CD14-positive monocyte (primary cell): Measurements from ENCODE around the gene CFAP97. TPM values are rescaled to one million over a fixed set of nuclear protein-coding genes. Genes with fewer than 3 reads are reported as not detected.

Experiments used
- DNase-seq, 3 donors: peaks; one replicate each; pipeline ENCODE4 v3.0.0-alpha.2; 2011 to 2022
- H2AFZ ChIP-seq: 2 replicates; pipeline ENCODE4 v1.6.0; 2012; ENCODE audit warnings: mild to moderate bottlenecking, low read depth, low read length, inconsistent platforms; ENCODE audit not compliant: insufficient read depth, poor library complexity, severe bottlenecking
- H3K27ac ChIP-seq, 2 donors: 1 replicate in 1 of 2; 2 replicates in 1 of 2; pipeline ENCODE4 v1.5.1; 2012 to 2013; ENCODE audit warnings: low read length in 2 of 2, control low read depth in 1 of 2, inconsistent platforms in 1 of 2, low read depth in 1 of 2, mild to moderate bottlenecking in 1 of 2
- H3K27me3 ChIP-seq, 2 donors: one replicate each; pipeline versions ENCODE4 v1.6.0 to v1.6.1; 2011 to 2013; ENCODE audit warnings: low read length in 2 of 2; ENCODE audit not compliant: control insufficient read depth in 2 of 2, insufficient read depth in 2 of 2
- H3K36me3 ChIP-seq, 2 donors: replicated peaks in 1 of 2; 1 replicate in 1 of 2; 2 replicates in 1 of 2; pipeline versions ENCODE4 v1.5.1 to v1.6.1; 2012 to 2013; ENCODE audit warnings: low read length in 2 of 2, control low read depth in 1 of 2, inconsistent platforms in 1 of 2, mild to moderate bottlenecking in 1 of 2; ENCODE audit not compliant: insufficient read depth in 2 of 2, control insufficient read depth in 1 of 2
- H3K4me1 ChIP-seq, 2 donors: 1 replicate in 1 of 2; 2 replicates in 1 of 2; pipeline versions ENCODE4 v1.5.1 to v1.6.1; 2012 to 2013; ENCODE audit warnings: low read length in 2 of 2, control low read depth in 1 of 2, inconsistent platforms in 1 of 2, mild to moderate bottlenecking in 1 of 2, moderate library complexity in 1 of 2; ENCODE audit not compliant: insufficient read depth in 2 of 2, control insufficient read depth in 1 of 2
- H3K4me2 ChIP-seq: replicated peaks from 2 replicates; pipeline ENCODE3; 2012; ENCODE audit warnings: low read length, moderate library complexity, mild to moderate bottlenecking; ENCODE audit not compliant: poor library complexity, severe bottlenecking; ENCODE audit errors: extremely low read depth
- H3K4me3 ChIP-seq, 3 experiments: fragments of 200-600 bp in 1 of 3; sonication (generic) in 1 of 3; replicated peaks in 1 of 3; 1 replicate in 2 of 3; 2 replicates in 1 of 3; pipeline ENCODE4 v1.5.1; 2011 to 2013; ENCODE audit warnings: low read length in 3 of 3, mild to moderate bottlenecking in 3 of 3, control low read depth in 2 of 3, low read depth in 2 of 3, inconsistent platforms in 1 of 3, moderate library complexity in 1 of 3
- H3K79me2 ChIP-seq: 2 replicates; pipeline ENCODE4 v1.6.0; 2012; ENCODE audit warnings: mild to moderate bottlenecking, control low read depth, inconsistent platforms, low read length, moderate library complexity; ENCODE audit not compliant: insufficient read depth
- H3K9ac ChIP-seq: 2 replicates; pipeline ENCODE4 v1.6.0; 2017; ENCODE audit warnings: low read length, mild to moderate bottlenecking; ENCODE audit not compliant: insufficient read depth, poor library complexity, severe bottlenecking
- H3K9me3 ChIP-seq, 2 donors: replicated peaks in 1 of 2; 1 replicate in 1 of 2; 2 replicates in 1 of 2; pipeline versions ENCODE4 v1.5.1 to v1.6.1; 2012 to 2013; ENCODE audit warnings: low read length in 2 of 2, control low read depth in 1 of 2; ENCODE audit not compliant: control insufficient read depth in 1 of 2, insufficient read depth in 1 of 2
- H4K20me1 ChIP-seq: 2 replicates; pipeline ENCODE4 v1.6.0; 2012; ENCODE audit warnings: mild to moderate bottlenecking, low read length, control low read depth, moderate library complexity; ENCODE audit not compliant: insufficient read depth
- H3K27ac Mint-ChIP-seq, 7 donors: one replicate each; pipeline ENCODE4 v1.8.0; 2020; ENCODE audit warnings: mild to moderate bottlenecking in 7 of 7, mixed read lengths in 7 of 7, moderate library complexity in 6 of 7, inconsistent platforms in 2 of 7
- H3K27me3 Mint-ChIP-seq, 3 donors: one replicate each; pipeline ENCODE4 v1.8.0; 2021 to 2022; ENCODE audit warnings: low read depth in 3 of 3, mild to moderate bottlenecking in 3 of 3, mixed read lengths in 3 of 3, moderate library complexity in 3 of 3, inconsistent platforms in 1 of 3
- H3K36me3 Mint-ChIP-seq, 2 donors: one replicate each; pipeline ENCODE4 v1.8.0; 2020; ENCODE audit warnings: mixed read lengths in 2 of 2, inconsistent platforms in 1 of 2, mild to moderate bottlenecking in 1 of 2
- H3K4me1 Mint-ChIP-seq: one replicate; pipeline ENCODE4 v1.8.0; 2020; ENCODE audit warnings: mild to moderate bottlenecking, mixed read lengths
- H3K4me3 Mint-ChIP-seq, 2 donors: one replicate each; pipeline ENCODE4 v1.8.0; 2020; ENCODE audit warnings: mild to moderate bottlenecking in 2 of 2, mixed read lengths in 2 of 2, moderate library complexity in 1 of 2
- H3K9me3 Mint-ChIP-seq, 7 donors: one replicate each; pipeline ENCODE4 v1.8.0; 2020 to 2022; ENCODE audit warnings: mixed read lengths in 7 of 7, mild to moderate bottlenecking in 6 of 7, moderate library complexity in 6 of 7, inconsistent platforms in 2 of 7
- CTCF ChIP-seq: fragments of 200-600 bp; IDR thresholded peaks from one replicate; pipeline ENCODE4 v1.8.0; 2022; ENCODE audit warnings: antibody characterized with exemption, mild to moderate bottlenecking
- WGBS: methylation state at CpG from one replicate; pipeline ENCODE4 v1.1.5; 2013; ENCODE audit warnings: missing lambda C conversion rate; ENCODE audit not compliant: insufficient coverage; 5-methylcytosine and 5-hydroxymethylcytosine counted together
- intact Hi-C, 2 donors: fragments of 100-400 bp; cut with micrococcal nuclease; formaldehyde crosslinking; loops; one replicate each; pipeline versions ENCODE4 v1.15.0 to v1.15.1; 2023
- polyA plus RNA-seq, 3 donors: library from polyadenylated mRNA; depleted of rRNA in 1 of 3; unstranded in 2 of 3; stranded (reverse) in 1 of 3; fragments of 300-500 nt in 2 of 3; fragments of >200 nt in 1 of 3; fragmentation: Illumina TruSeq in 2 of 3; gene quantifications; 1 replicate in 2 of 3; 2 replicates in 1 of 3; pipeline ENCODE4 v1.2.3, GENCODE V29; 2012 to 2021

CFAP97 gene
- polyA plus RNA-seq, 3 donors: 2.7 to 16.8 (median 12.3) TPM

- Histone ChIP-seq H3K27me3 (peaks cover 0 to 2% of the 10 kb centered on the region in 2 donors), H3K9ac (no peak overlapping the region), H3K36me3 (no peaks in the 10 kb centered on the region), H3K27ac (no peak overlapping the region), H3K4me1 (no peaks in the 10 kb centered on the region), H2AFZ (no peak overlapping the region), H3K79me2 (no peaks in the 10 kb centered on the region), H3K4me3 (no peak overlapping the region), H3K9me3 (no peaks in the 10 kb centered on the region), H4K20me1 (no peaks in the 10 kb centered on the region), H3K4me2 (no peak overlapping the region)
- intact Hi-C loops: no loop called here
- no CpG with 5 or more reads among the region's 2 CpGs for WGBS
- Mint-ChIP-seq H3K9me3 (no peaks in the 10 kb centered on the region), H3K27me3 (peaks cover 15 to 20% (median 19%) of the 10 kb centered on the region in 3 donors), H3K36me3 (no peaks in the 10 kb centered on the region), H3K27ac (no peak overlapping the region), H3K4me1 (no peaks in the 10 kb centered on the region), H3K4me3 (no peak overlapping the region)
- no peak for DNase-seq
- TF ChIP-seq CTCF: no peak
Observed at GRCh38 chr4:185112104-185112503, 91.7 kb downstream of the CFAP97 start.

GRCh38 chr4:185110375-185110823 lies 93.4 kb downstream of the CFAP97 start:
- peaks cover 0 to 2% of the 10 kb centered on the region in 2 donors for H3K27me3 ChIP-seq
- H3K27ac ChIP-seq: no peak overlapping the region
- WGBS: 90% methylated on average over 6 of the region's 11 CpGs
- no peaks in the 10 kb centered on the region for H4K20me1 ChIP-seq
- no peaks in the 10 kb centered on the region for H3K36me3 Mint-ChIP-seq
- H3K27me3 Mint-ChIP-seq: peaks cover 10 to 21% (median 14%) of the 10 kb centered on the region in 3 donors
- no peak for DNase-seq
- no peak overlapping the region for H2AFZ ChIP-seq
- H3K9ac ChIP-seq: no peak overlapping the region
- H3K4me1 ChIP-seq: no peaks in the 10 kb centered on the region
- no peak overlapping the region for H3K4me3 ChIP-seq
- H3K4me1 Mint-ChIP-seq: no peaks in the 10 kb centered on the region
- no peaks in the 10 kb centered on the region for H3K36me3 ChIP-seq
- H3K79me2 ChIP-seq: no peaks in the 10 kb centered on the region
- TF ChIP-seq CTCF: no peak
- no peak overlapping the region for H3K4me3 Mint-ChIP-seq
- H3K9me3 Mint-ChIP-seq: no peaks in the 10 kb centered on the region
- intact Hi-C loops: no loop called here
- H3K27ac Mint-ChIP-seq: no peak overlapping the region
- H3K4me2 ChIP-seq: no peak overlapping the region
- H3K9me3 ChIP-seq: no peaks in the 10 kb centered on the region
